ENCODE results near the gene GLO1.

GLO1 gene

GRCh38 chr6:38723783-38724182 is 20.8 kb upstream of the GLO1 start:
- no peaks in the 10 kb centered on the region for H3K36me3 Mint-ChIP-seq (ENCODE audit: low read depth)
- no peak overlapping the region for H3K27ac Mint-ChIP-seq
- no peak for DNase-seq
- peaks cover 11% of the 10 kb centered on the region for H3K9me3 Mint-ChIP-seq
- no peak overlapping the region for H3K4me3 Mint-ChIP-seq
- TF ChIP-seq, protein P1, sequence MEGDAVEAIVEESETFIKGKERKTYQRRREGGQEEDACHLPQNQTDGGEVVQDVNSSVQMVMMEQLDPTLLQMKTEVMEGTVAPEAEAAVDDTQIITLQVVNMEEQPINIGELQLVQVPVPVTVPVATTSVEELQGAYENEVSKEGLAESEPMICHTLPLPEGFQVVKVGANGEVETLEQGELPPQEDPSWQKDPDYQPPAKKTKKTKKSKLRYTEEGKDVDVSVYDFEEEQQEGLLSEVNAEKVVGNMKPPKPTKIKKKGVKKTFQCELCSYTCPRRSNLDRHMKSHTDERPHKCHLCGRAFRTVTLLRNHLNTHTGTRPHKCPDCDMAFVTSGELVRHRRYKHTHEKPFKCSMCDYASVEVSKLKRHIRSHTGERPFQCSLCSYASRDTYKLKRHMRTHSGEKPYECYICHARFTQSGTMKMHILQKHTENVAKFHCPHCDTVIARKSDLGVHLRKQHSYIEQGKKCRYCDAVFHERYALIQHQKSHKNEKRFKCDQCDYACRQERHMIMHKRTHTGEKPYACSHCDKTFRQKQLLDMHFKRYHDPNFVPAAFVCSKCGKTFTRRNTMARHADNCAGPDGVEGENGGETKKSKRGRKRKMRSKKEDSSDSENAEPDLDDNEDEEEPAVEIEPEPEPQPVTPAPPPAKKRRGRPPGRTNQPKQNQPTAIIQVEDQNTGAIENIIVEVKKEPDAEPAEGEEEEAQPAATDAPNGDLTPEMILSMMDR (IDR thresholded peaks at IDR 0.05), result no peak
- H3K4me1 Mint-ChIP-seq, result peaks cover 9% of the 10 kb centered on the region
- H3K27me3 Mint-ChIP-seq (ENCODE audit: low read depth, poor library complexity), result peaks cover 4% of the 10 kb centered on the region

- Mint-ChIP-seq H3K9me3 (peaks cover 11% of the 10 kb centered on the region), H3K4me3 (no peak overlapping the region), H3K27me3 (ENCODE audit: low read depth, poor library complexity) (no peaks in the 10 kb centered on the region), H3K36me3 (ENCODE audit: low read depth) (no peaks in the 10 kb centered on the region), H3K4me1 (peaks cover 9% of the 10 kb centered on the region), H3K27ac (no peak overlapping the region)
- no peak for DNase-seq
- TF ChIP-seq, protein P1 (IDR thresholded peaks at IDR 0.05), result no peak
These were observed 19.9 kb upstream of the GLO1 start for GRCh38 chr6:38722727-38723334.

- Mint-ChIP-seq H3K27me3 (ENCODE audit: low read depth, poor library complexity) (peaks cover 5% of the 10 kb centered on the region), H3K27ac (peak overlapping the region; percentile 40), H3K4me1 (peaks cover 9% of the 10 kb centered on the region), H3K36me3 (ENCODE audit: low read depth) (no peaks in the 10 kb centered on the region), H3K9me3 (peaks cover 11% of the 10 kb centered on the region), H3K4me3 (no peak overlapping the region)
- DNase-seq, result no peak
- TF ChIP-seq, protein P1 (IDR thresholded peaks at IDR 0.05), result no peak
These were observed 19.1 kb upstream of the GLO1 start for GRCh38 chr6:38722038-38722437.

GRCh38 chr6:38720295-38720694 is 17.4 kb upstream of the GLO1 start:
- Mint-ChIP-seq H3K4me1 (peaks cover 6% of the 10 kb centered on the region), H3K27me3 (ENCODE audit: low read depth, poor library complexity) (peaks cover 20% of the 10 kb centered on the region), H3K36me3 (ENCODE audit: low read depth) (no peaks in the 10 kb centered on the region), H3K27ac (peak overlapping the region; percentile 19), H3K9me3 (peaks cover 11% of the 10 kb centered on the region), H3K4me3 (no peak overlapping the region)
- no peak for DNase-seq
- TF ChIP-seq, protein P1 (IDR thresholded peaks at IDR 0.05), result no peak

DNA sequence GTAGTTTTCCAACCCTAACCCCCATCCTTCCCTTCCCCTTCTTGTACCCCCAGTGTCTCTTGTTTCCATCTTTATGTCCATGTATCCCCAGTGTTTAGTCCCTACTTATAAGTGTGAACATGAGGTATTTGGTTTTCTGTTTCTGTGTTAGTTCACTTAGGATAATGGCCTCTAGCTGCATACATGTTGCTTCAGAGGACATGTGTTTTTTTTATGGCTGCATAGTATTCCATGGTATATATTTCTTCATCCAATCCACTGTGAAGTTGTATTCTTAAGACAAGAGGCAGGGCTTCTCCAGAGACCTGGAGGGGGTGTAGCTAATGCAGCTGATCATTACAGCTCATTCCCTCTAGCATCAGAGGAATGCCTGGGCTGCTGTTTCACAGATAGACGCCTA is 16.4 kb upstream of the GLO1 start:
- H3K9me3 Mint-ChIP-seq, result peaks cover 11% of the 10 kb centered on the region
- H3K4me1 Mint-ChIP-seq, result peaks cover 4% of the 10 kb centered on the region
- TF ChIP-seq, protein P1 (IDR thresholded peaks at IDR 0.05), result no peak
- H3K36me3 Mint-ChIP-seq (ENCODE audit: low read depth), result no peaks in the 10 kb centered on the region
- H3K4me3 Mint-ChIP-seq, result no peak overlapping the region
- peaks cover 27% of the 10 kb centered on the region for H3K27me3 Mint-ChIP-seq (ENCODE audit: low read depth, poor library complexity)
- no peak for DNase-seq
- no peak overlapping the region for H3K27ac Mint-ChIP-seq

DNA sequence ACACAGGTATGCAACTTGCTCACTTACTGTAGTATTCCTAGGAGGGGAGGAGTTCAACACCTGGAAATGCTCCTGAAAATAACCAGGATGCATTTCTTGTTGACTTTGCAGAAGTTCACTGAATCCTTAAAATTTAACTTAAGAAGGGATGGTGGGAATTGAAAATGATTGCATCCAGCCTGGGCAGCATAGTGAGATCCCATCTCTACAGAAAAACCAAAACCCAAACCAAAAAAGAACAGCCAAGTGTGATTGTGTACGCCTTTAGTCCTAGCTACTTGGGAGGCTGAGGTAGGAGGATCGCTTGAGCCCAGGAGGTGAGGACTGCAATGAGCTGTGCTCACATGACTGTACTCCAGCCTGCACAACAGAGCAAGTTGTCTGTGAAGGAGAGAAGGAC is 13.9 kb upstream of the GLO1 start:
- H3K27ac Mint-ChIP-seq, result no peak overlapping the region
- peaks cover 14% of the 10 kb centered on the region for H3K9me3 Mint-ChIP-seq
- no peaks in the 10 kb centered on the region for H3K4me1 Mint-ChIP-seq
- H3K4me3 Mint-ChIP-seq, result no peak overlapping the region
- DNase-seq, result no peak
- no peaks in the 10 kb centered on the region for H3K36me3 Mint-ChIP-seq (ENCODE audit: low read depth)
- peaks cover 40% of the 10 kb centered on the region for H3K27me3 Mint-ChIP-seq (ENCODE audit: low read depth, poor library complexity)
- TF ChIP-seq, protein P1 (IDR thresholded peaks at IDR 0.05), result no peak

All from nephron progenitor cell (in vitro differentiated cells).